H1 (cell line): Measurements from ENCODE around the gene MECR. TPM values are rescaled to one million over a fixed set of nuclear protein-coding genes. Genes with fewer than 3 reads are reported as not detected.

Experiments
- CTCF ChIA-PET: fragments of 300-600 bp; sonication (Branson Sonifier 250); formaldehyde crosslinking; loops from one replicate; lab custom pipeline; 2021; ENCODE audit not compliant: partially characterized antibody; lab: Charles Lee
- POLR2A ChIA-PET: fragments of 300-600 bp; sonication (Branson Sonifier 250); formaldehyde crosslinking; loops from one replicate; lab custom pipeline; 2021; ENCODE audit warnings: inconsistent platforms; ENCODE audit not compliant: partially characterized antibody; lab: Charles Lee
- DNase-seq, 2 experiments: peaks; one replicate each; pipeline versions ENCODE4 v3.0.0 to v3.0.0-alpha.2; 2010 to 2022; ENCODE audit warnings: low spot score in 2 of 2, low read depth in 1 of 2, mixed read lengths in 1 of 2
- FAIRE-seq: peaks from 2 replicates; lab custom pipeline; 2011; peaks lifted over from hg19 to GRCh38; lab: Jason Lieb, UNC
- H2AFZ ChIP-seq: 2 replicates; pipeline ENCODE4 v1.8.1; 2012; ENCODE audit warnings: low read length, inconsistent platforms
- H2AK5ac ChIP-seq: 2 replicates; pipeline ENCODE4 v1.6.1; 2013; ENCODE audit warnings: low read depth, low read length
- H2BK120ac ChIP-seq: replicated peaks from 2 replicates; pipeline ENCODE3; 2013; ENCODE audit warnings: low read depth, low read length, inconsistent platforms
- H2BK12ac ChIP-seq: 2 replicates; pipeline ENCODE4 v1.6.1; 2013; ENCODE audit warnings: low read depth, low read length
- H2BK15ac ChIP-seq: 2 replicates; pipeline ENCODE4 v1.6.1; 2013; ENCODE audit warnings: low read length
- H2BK20ac ChIP-seq: 2 replicates; pipeline ENCODE4 v1.6.1; 2013; ENCODE audit warnings: low read length
- H2BK5ac ChIP-seq: 2 replicates; pipeline ENCODE4 v1.6.1; 2013; ENCODE audit warnings: low read depth, low read length
- H3K14ac ChIP-seq: 2 replicates; pipeline ENCODE4 v1.6.1; 2013; ENCODE audit warnings: inconsistent platforms; ENCODE audit not compliant: insufficient read length
- H3K18ac ChIP-seq: 2 replicates; pipeline ENCODE4 v1.6.1; 2013; ENCODE audit warnings: low read length; ENCODE audit errors: extremely low read depth
- H3K23ac ChIP-seq: 2 replicates; pipeline ENCODE4 v1.6.1; 2013; ENCODE audit warnings: inconsistent platforms; ENCODE audit not compliant: insufficient read length
- H3K23me2 ChIP-seq: 2 replicates; pipeline ENCODE4 v1.6.1; 2013; ENCODE audit warnings: low read depth, low read length
- H3K27ac ChIP-seq: 2 replicates; pipeline ENCODE4 v1.6.1; 2011; ENCODE audit warnings: low read depth, low read length, inconsistent platforms
- H3K27me3 ChIP-seq, 4 experiments: replicated peaks in 1 of 4; 1 replicate in 1 of 4; 2 replicates in 3 of 4; pipeline versions ENCODE4 v1.6.1 to v1.8.1; 2011 to 2013; ENCODE audit warnings: low read length in 3 of 4, mild to moderate bottlenecking in 3 of 4, inconsistent platforms in 2 of 4, mixed read lengths in 2 of 4, moderate library complexity in 1 of 4; ENCODE audit not compliant: control insufficient read depth in 3 of 4, insufficient read depth in 3 of 4; ENCODE audit errors: extremely low read depth in 1 of 4
- H3K36me3 ChIP-seq, 4 experiments: 2 replicates each; pipeline versions ENCODE4 v1.6.1 to v1.8.1; 2011 to 2013; ENCODE audit warnings: mild to moderate bottlenecking in 4 of 4, low read length in 3 of 4, moderate library complexity in 2 of 4, control low read depth in 1 of 4, inconsistent platforms in 1 of 4; ENCODE audit not compliant: insufficient read depth in 4 of 4, control insufficient read depth in 2 of 4
- H3K4ac ChIP-seq: replicated peaks from 2 replicates; pipeline ENCODE3; 2013; ENCODE audit warnings: low read length, low read depth, mixed read lengths, inconsistent platforms; ENCODE audit not compliant: insufficient read length
- H3K4me1 ChIP-seq, 4 experiments: replicated peaks in 1 of 4; 1 replicate in 1 of 4; 2 replicates in 3 of 4; pipeline versions ENCODE4 v1.6.1 to v1.8.1; 2011 to 2013; ENCODE audit warnings: low read length in 3 of 4, inconsistent platforms in 2 of 4, mixed read lengths in 1 of 4; ENCODE audit not compliant: insufficient read depth in 4 of 4, control insufficient read depth in 3 of 4
- H3K4me2 ChIP-seq, 2 experiments: 2 replicates each; pipeline versions ENCODE4 v1.6.1 to v1.8.1; 2011 to 2013; ENCODE audit warnings: low read depth in 2 of 2, low read length in 2 of 2, control low read depth in 1 of 2, inconsistent platforms in 1 of 2, mild to moderate bottlenecking in 1 of 2; ENCODE audit not compliant: insufficient read depth in 1 of 2
- H3K4me3 ChIP-seq, 4 experiments: fragments of 200-600, 300-600 bp in 1 of 4; sonication (generic), shearing (Covaris generic), sonication (Bioruptor Twin) in 1 of 4; 2 replicates each; pipeline versions ENCODE4 v1.5.1 to v1.8.1; 2011 to 2016; ENCODE audit warnings: low read length in 4 of 4, low read depth in 3 of 4, control low read depth in 2 of 4, inconsistent platforms in 2 of 4, mild to moderate bottlenecking in 2 of 4, mixed read lengths in 1 of 4, moderate library complexity in 1 of 4; ENCODE audit not compliant: insufficient read depth in 2 of 4; ENCODE audit errors: extremely low read depth in 1 of 4
- H3K56ac ChIP-seq: replicated peaks from 2 replicates; pipeline ENCODE3; 2013; ENCODE audit warnings: low read depth, mild to moderate bottlenecking, mixed read lengths, low read length, inconsistent platforms; ENCODE audit not compliant: insufficient read length
- H3K79me1 ChIP-seq: 2 replicates; pipeline ENCODE4 v1.6.1; 2013; ENCODE audit warnings: low read depth, low read length, control low read depth
- H3K79me2 ChIP-seq, 2 experiments: 2 replicates each; pipeline versions ENCODE4 v1.6.1 to v1.8.1; 2012 to 2013; ENCODE audit warnings: low read length in 2 of 2, mild to moderate bottlenecking in 2 of 2, inconsistent platforms in 1 of 2; ENCODE audit not compliant: insufficient read depth in 2 of 2, control insufficient read depth in 1 of 2
- H3K9ac ChIP-seq, 4 experiments: replicated peaks in 1 of 4; 1 replicate in 1 of 4; 2 replicates in 3 of 4; pipeline versions ENCODE4 v1.6.1 to v1.8.1; 2011 to 2013; ENCODE audit warnings: low read depth in 3 of 4, low read length in 3 of 4, control low read depth in 2 of 4, mild to moderate bottlenecking in 2 of 4, moderate library complexity in 2 of 4, inconsistent platforms in 1 of 4; ENCODE audit errors: extremely low read depth in 1 of 4
- H3K9me3 ChIP-seq, 2 experiments: 2 replicates each; pipeline versions ENCODE4 v1.6.1 to v1.8.1; 2012 to 2013; ENCODE audit warnings: mild to moderate bottlenecking in 2 of 2, moderate library complexity in 2 of 2, control low read depth in 1 of 2, inconsistent platforms in 1 of 2, low read depth in 1 of 2, low read length in 1 of 2, mixed read lengths in 1 of 2; ENCODE audit not compliant: insufficient read depth in 2 of 2
- H4K20me1 ChIP-seq, 2 experiments: replicated peaks in 1 of 2; 2 replicates each; pipeline versions ENCODE3 to v1.8.1; 2011 to 2013; ENCODE audit warnings: inconsistent platforms in 2 of 2, low read length in 2 of 2, mild to moderate bottlenecking in 1 of 2; ENCODE audit not compliant: insufficient read depth in 2 of 2, control insufficient read depth in 1 of 2
- H4K5ac ChIP-seq: 2 replicates; pipeline ENCODE4 v1.6.1; 2013; ENCODE audit warnings: low read length, low read depth, mixed read lengths, inconsistent platforms; ENCODE audit not compliant: insufficient read length
- H4K8ac ChIP-seq: 2 replicates; pipeline ENCODE4 v1.8.0; 2013; ENCODE audit warnings: mild to moderate bottlenecking, moderate library complexity, low read length, inconsistent platforms; ENCODE audit not compliant: insufficient read depth; ENCODE audit errors: extremely low read depth
- H4K91ac ChIP-seq: replicated peaks from 2 replicates; pipeline ENCODE3; 2013; ENCODE audit warnings: low read length, mixed read lengths, inconsistent platforms; ENCODE audit not compliant: insufficient read length
- ATF3 ChIP-seq: IDR thresholded peaks from 2 replicates; pipeline ENCODE4 v1.6.1; 2011; ENCODE audit warnings: low read depth, mild to moderate bottlenecking, low read length; ENCODE audit not compliant: insufficient read depth
- BCL11A ChIP-seq, 2 experiments: IDR thresholded peaks; one replicate each; pipeline ENCODE4 v1.6.1; 2011; ENCODE audit warnings: low read depth in 2 of 2, low read length in 2 of 2, mild to moderate bottlenecking in 2 of 2
- BRCA1 ChIP-seq: IDR thresholded peaks from 2 replicates; pipeline ENCODE4 v1.6.1; 2012; ENCODE audit warnings: low read depth, low read length, improper control_type of control experiment
- EZH2 ChIP-seq: fragments of 200-600 bp; sonication (generic); IDR thresholded peaks from 2 replicates; pipeline ENCODE4 v1.7.1; 2012; ENCODE audit warnings: low read depth, mild to moderate bottlenecking, moderate library complexity, low read length, inconsistent platforms; ENCODE audit not compliant: severe bottlenecking
- HDAC2 ChIP-seq, 2 experiments: fragments of 300-600 bp in 1 of 2; sonication (generic) in 1 of 2; IDR thresholded peaks; 2 replicates each; pipeline ENCODE4 v1.6.1; 2011 to 2012; ENCODE audit warnings: low read depth in 2 of 2, low read length in 2 of 2, mild to moderate bottlenecking in 2 of 2, moderate library complexity in 2 of 2, borderline replicate concordance in 1 of 2, inconsistent platforms in 1 of 2
- KDM1A ChIP-seq: fragments of 200-600, 300-600 bp; sonication (generic); IDR thresholded peaks from 2 replicates; pipeline ENCODE4 v1.7.1; 2016; ENCODE audit warnings: mild to moderate bottlenecking, low read length, borderline replicate concordance
- RXRA ChIP-seq: IDR thresholded peaks from 2 replicates; pipeline ENCODE4 v1.6.1; 2011; ENCODE audit warnings: low read depth, mild to moderate bottlenecking, low read length, moderate library complexity; ENCODE audit not compliant: insufficient read depth
- SIX5 ChIP-seq: IDR thresholded peaks from 2 replicates; pipeline ENCODE4 v1.6.1; 2011; ENCODE audit warnings: mild to moderate bottlenecking, low read depth, low read length
- SP1 ChIP-seq: IDR thresholded peaks from 2 replicates; pipeline ENCODE4 v1.6.1; 2011; ENCODE audit warnings: low read depth, low read length
- SUZ12 ChIP-seq: fragments of 200-600 bp; sonication (generic); IDR thresholded peaks from 2 replicates; pipeline ENCODE4 v1.6.1; 2012; ENCODE audit warnings: mild to moderate bottlenecking, inconsistent platforms, low read length, moderate library complexity, mixed read lengths
- TEAD4 ChIP-seq: IDR thresholded peaks from 2 replicates; pipeline ENCODE4 v1.6.1; 2012; ENCODE audit warnings: low read depth, low read length, inconsistent platforms, mixed read lengths
- WGBS, 2 experiments: shearing (Covaris generic) in 1 of 2; methylation state at CpG; one replicate each; pipeline versions ENCODE4 v1.1.6 to v1.1.7; 2013 to 2015; ENCODE audit warnings: low lambda C conversion rate in 2 of 2, mixed read lengths in 2 of 2, inconsistent platforms in 1 of 2, low coverage in 1 of 2, missing lambda C conversion rate in 1 of 2; ENCODE audit not compliant: insufficient replicate concordance in 2 of 2, insufficient coverage in 1 of 2, insufficient read length in 1 of 2; ENCODE audit errors: extremely low coverage in 1 of 2, missing lambda C conversion rate in 1 of 2; 5-methylcytosine and 5-hydroxymethylcytosine counted together
- polyA plus RNA-seq, 7 experiments: library from polyadenylated mRNA; depleted of rRNA in 3 of 7; stranded (reverse) in 5 of 7; unstranded in 2 of 7; fragments of >200 nt in 5 of 7; fragments of 200-250 nt in 2 of 7; gene quantifications; 1 replicate in 5 of 7; 2 replicates in 1 of 7; 4 replicates in 1 of 7; pipeline versions ENCODE4 v1.2.1 to v1.2.3, GENCODE V29; 2011 to 2013; ENCODE audit warnings: missing spikeins in 2 of 7, mixed read lengths in 2 of 7
- total RNA-seq: library from RNA; stranded (reverse); fragmentation: NEBNext Ultra II Directional; extraction: Animal tissue kit (Norgen Biotek cat#: 25700); gene quantifications from 2 replicates; pipeline ENCODE4 v1.2.1, GENCODE V29; 2021

MECR gene
- total and polyA plus RNA-seq, 2 of the 8 experiments (the other 6 are each of a cell fraction or from before 2014, with no cell fraction given) = 24.2 to 24.4 TPM

DNA sequence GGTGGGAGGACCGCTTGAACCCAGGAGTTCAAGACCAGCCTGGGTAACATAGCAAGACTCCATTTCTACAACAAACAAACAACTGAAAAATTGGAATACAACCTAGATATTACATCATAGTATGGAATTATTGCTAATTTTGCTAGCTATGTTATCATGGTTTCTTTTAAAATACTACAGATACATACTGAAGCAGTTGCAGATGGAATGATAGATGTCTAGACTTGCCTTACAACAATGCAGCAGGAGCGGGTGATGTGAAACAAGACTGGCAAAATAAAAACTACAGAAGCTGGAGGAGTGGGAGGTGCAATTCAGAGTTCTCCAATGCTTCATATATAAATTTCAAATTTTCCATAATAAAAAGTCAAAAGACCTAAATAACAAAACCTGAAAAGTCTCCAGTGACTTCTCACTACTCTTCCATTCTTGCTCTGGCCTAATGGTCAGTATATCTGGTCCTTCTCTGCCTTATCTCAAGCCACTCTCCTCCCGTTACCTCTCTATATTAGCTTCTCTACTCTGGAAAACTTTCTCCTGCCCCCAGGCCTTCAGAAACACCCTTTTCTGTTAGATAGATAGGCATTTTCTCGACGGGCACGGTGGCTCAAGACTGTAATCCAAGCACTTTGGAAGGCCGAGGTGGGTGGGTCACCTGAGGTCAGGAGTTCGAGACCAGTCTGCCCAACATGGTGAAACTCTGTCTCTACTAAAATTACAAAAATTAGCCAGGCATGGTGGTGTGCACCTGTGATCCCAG, 78.5 kb downstream of the MECR start:
- Histone ChIP-seq H2BK12ac (no peak overlapping the region), H4K8ac (no peak overlapping the region), H2BK5ac (no peak overlapping the region), H3K14ac (no peak overlapping the region), H3K36me3 (peaks cover 30 to 98% (median 79%) of the 10 kb centered on the region in 4 experiments), H3K27me3 (no peaks in the 10 kb centered on the region), H4K5ac (no peak overlapping the region), H2BK15ac (no peak overlapping the region), H3K23ac (no peak overlapping the region), H2BK120ac (no peak overlapping the region), H3K79me1 (no peaks in the 10 kb centered on the region), H3K9me3 (no peaks in the 10 kb centered on the region), H3K18ac (no peak overlapping the region), H3K79me2 (peaks cover 0 to 8% of the 10 kb centered on the region in 2 experiments; a peak in 1 of 4 replicates), H2BK20ac (no peak overlapping the region), H4K91ac (no peak overlapping the region), H3K4me1 (no peaks in the 10 kb centered on the region; a peak in 1 of 7 replicates), H2AK5ac (no peak overlapping the region), H3K56ac (no peak overlapping the region), H3K23me2 (no peaks in the 10 kb centered on the region), H3K9ac (no peak overlapping the region), H3K4me2 (no peak overlapping the region), H3K27ac (no peak overlapping the region), H3K4ac (no peak overlapping the region), H2AFZ (no peak overlapping the region), H3K4me3 (no peak overlapping the region), H4K20me1 (no peaks in the 10 kb centered on the region)
- WGBS, 2 experiments = 96% methylated on average over 8 of the region's 8 CpGs; no CpG with 5 or more reads in 1 of the 2 experiments
- ChIA-PET CTCF (interaction anchor here (0.8 to 2.0 kb wide), 3 partner anchors 29 to 50 kb away, joined by 3 to 6 read pairs (median 4); no protein-coding TSS in a partner anchor), POLR2A (interaction anchor here (1.4 kb wide), 1 partner anchor 27 kb away, joined by 4 read pairs; no protein-coding TSS in a partner anchor)
- DNase-seq = no peak
- TF ChIP-seq ATF3 (no peak), BRCA1 (no peak), KDM1A (no peak), SUZ12 (no peak), RXRA (no peak), SP1 (no peak), EZH2 (no peak), HDAC2 (IDR thresholded peaks at IDR 0.05; ENCODE audit: borderline replicate concordance in 1 of 2, low read depth in 2 of 2, low read length in 2 of 2) (no peak), TEAD4 (no peak), SIX5 (no peak), BCL11A (IDR thresholded peaks at IDR 0.05; ENCODE audit: low read depth in 2 of 2, low read length in 2 of 2) (no peak)
- no peak for FAIRE-seq
